HCT116 (cell line): ENCODE data around the gene ELAVL1. TPM values are rescaled to one million over a fixed set of nuclear protein-coding genes. Genes with fewer than 3 reads are reported as not detected.

Experiments used
- ATAC-seq: fragments of 200-7000 bp; cut with Tn5 transposase; 2 replicates; pipeline ENCODE4 v1.9.1; 2020; ENCODE audit warnings: mild to moderate bottlenecking, moderate library complexity
- BruUV-seq: library from RNA; stranded (reverse); fragments of 400-500 nt; replicated peaks from 2 replicates; lab custom pipeline; 2021; lab: Mats Ljungman, UMichigan
- CTCF ChIA-PET: fragments of 300-600 bp; sonication (Branson Sonifier 250); formaldehyde crosslinking; loops from one replicate; lab custom pipeline; 2021; ENCODE audit warnings: antibody characterized with exemption; lab: Charles Lee
- POLR2A ChIA-PET: fragments of 300-600, 350-600 bp; sonication (Branson Sonifier 250); formaldehyde crosslinking; loops from one replicate; lab custom pipeline; 2021; ENCODE audit warnings: antibody characterized with exemption; lab: Charles Lee
- RAD21 ChIA-PET, 2 experiments: fragments of 300-600 bp; sonication (Branson Sonifier 250); formaldehyde crosslinking; loops; one replicate each; lab custom pipeline; 2023; ENCODE audit warnings: low total read pairs in 2 of 2; ENCODE audit not compliant: uncharacterized antibody in 2 of 2, unreplicated experiment in 2 of 2, low non-redundant PET in 1 of 2; lab: Charles Lee
- DNase-seq: peaks from one replicate; pipeline ENCODE4 v3.0.0-alpha.2; 2010; ENCODE audit warnings: low read depth, low spot score
- H2AFZ ChIP-seq: fragments of 200-600 bp; shearing (Covaris generic), sonication (generic); 2 replicates; pipeline ENCODE4 v1.6.1; 2017; ENCODE audit warnings: low read depth, mixed run types, mixed read lengths, antibody characterized with exemption, low read length; ENCODE audit not compliant: poor library complexity, severe bottlenecking
- H3K27ac ChIP-seq: 2 replicates; pipeline ENCODE4 v1.5.1; 2012; ENCODE audit warnings: low read depth, low read length
- H3K27me3 ChIP-seq: fragments of 200-600 bp; sonication (generic); 2 replicates; pipeline ENCODE4 v1.6.1; 2016; ENCODE audit warnings: mixed run types, low read length, mixed read lengths; ENCODE audit not compliant: insufficient read depth
- H3K36me3 ChIP-seq, 2 experiments: fragments of 200-500 bp in 1 of 2; fragments of 200-600 bp in 1 of 2; sonication (Bioruptor generic) in 1 of 2; sonication (generic) in 1 of 2; 2 replicates each; pipeline versions ENCODE4 v1.5.1 to v1.6.1; 2014 to 2016; ENCODE audit warnings: low read length in 2 of 2, inconsistent platforms in 1 of 2, mixed read lengths in 1 of 2, mixed run types in 1 of 2; ENCODE audit not compliant: insufficient read depth in 2 of 2, control insufficient read depth in 1 of 2
- H3K4me1 ChIP-seq, 2 experiments: fragments of 200-600 bp in 1 of 2; sonication (generic) in 1 of 2; 2 replicates each; pipeline versions ENCODE4 v1.5.1 to v1.6.1; 2012 to 2017; ENCODE audit warnings: low read length in 2 of 2, inconsistent platforms in 1 of 2, mild to moderate bottlenecking in 1 of 2, mixed read lengths in 1 of 2, mixed run types in 1 of 2, moderate library complexity in 1 of 2; ENCODE audit not compliant: insufficient read depth in 2 of 2, control insufficient read depth in 1 of 2
- H3K4me2 ChIP-seq: fragments of 200-600 bp; sonication (generic); 2 replicates; pipeline ENCODE4 v1.6.1; 2017; ENCODE audit warnings: mixed run types, low read length, mixed read lengths
- H3K4me3 ChIP-seq, 2 experiments: fragments of 200-600 bp in 1 of 2; sonication (generic) in 1 of 2; replicated peaks in 1 of 2; 2 replicates each; pipeline ENCODE4 v1.5.1; 2011 to 2016; ENCODE audit warnings: low read length in 2 of 2, control low read depth in 1 of 2, low read depth in 1 of 2, mild to moderate bottlenecking in 1 of 2, mixed read lengths in 1 of 2, mixed run types in 1 of 2
- H3K79me2 ChIP-seq: fragments of 200-600 bp; sonication (generic); 2 replicates; pipeline ENCODE4 v1.6.1; 2017; ENCODE audit warnings: mild to moderate bottlenecking, mixed run types, low read length, moderate library complexity, mixed read lengths; ENCODE audit not compliant: insufficient read depth
- H3K9ac ChIP-seq: fragments of 200-600 bp; sonication (generic); 2 replicates; pipeline ENCODE4 v1.6.1; 2016; ENCODE audit warnings: low read length, mixed read lengths
- H3K9me2 ChIP-seq: fragments of 200-600 bp; sonication (generic), shearing (Covaris generic); 2 replicates; pipeline ENCODE4 v1.6.1; 2017; ENCODE audit warnings: mixed run types, mild to moderate bottlenecking, moderate library complexity; ENCODE audit not compliant: insufficient read depth
- H3K9me3 ChIP-seq, 2 experiments: fragments of 200-500 bp in 1 of 2; fragments of 200-600 bp in 1 of 2; sonication (Bioruptor generic) in 1 of 2; sonication (generic) in 1 of 2; 2 replicates each; pipeline ENCODE4 v1.6.1; 2014 to 2017; ENCODE audit warnings: low read length in 2 of 2, mixed read lengths in 2 of 2, inconsistent platforms in 1 of 2, low read depth in 1 of 2, mild to moderate bottlenecking in 1 of 2, mixed run types in 1 of 2, moderate library complexity in 1 of 2; ENCODE audit not compliant: control insufficient read depth in 1 of 2, insufficient read depth in 1 of 2
- H4K20me1 ChIP-seq: fragments of 200-600 bp; sonication (generic), shearing (Covaris generic); 2 replicates; pipeline ENCODE4 v1.6.1; 2017; ENCODE audit warnings: mixed run types, mild to moderate bottlenecking, moderate library complexity; ENCODE audit not compliant: insufficient read depth
- CBX3 ChIP-seq: IDR thresholded peaks from 2 replicates; pipeline ENCODE4 v1.6.1; 2012; ENCODE audit warnings: low read depth
- CEBPB ChIP-seq: IDR thresholded peaks from 2 replicates; pipeline ENCODE4 v1.6.1; 2012; ENCODE audit warnings: low read depth
- EGR1 ChIP-seq: IDR thresholded peaks from 2 replicates; pipeline ENCODE4 v1.6.1; 2012; ENCODE audit warnings: low read depth
- EZH2 ChIP-seq: fragments of 200-600 bp; sonication (generic); IDR thresholded peaks from 2 replicates; pipeline ENCODE4 v1.6.1; 2017; ENCODE audit warnings: antibody characterized with exemption, mixed run types
- EZH2phosphoT487 ChIP-seq: fragments of 200-600 bp; IDR thresholded peaks from 2 replicates; pipeline ENCODE4 v1.6.1; 2018; ENCODE audit warnings: antibody characterized with exemption, borderline replicate concordance
- FOSL1 ChIP-seq: IDR thresholded peaks from 2 replicates; pipeline ENCODE4 v1.6.1; 2012; ENCODE audit warnings: low read depth
- JUND ChIP-seq: IDR thresholded peaks from 2 replicates; pipeline ENCODE4 v1.6.1; 2012
- POLR2A ChIP-seq: IDR thresholded peaks from 2 replicates; pipeline ENCODE4 v1.7.0; 2011; ENCODE audit warnings: borderline replicate concordance; ENCODE audit not compliant: insufficient read depth, insufficient read length; ENCODE audit errors: extremely low read depth
- RAD21 ChIP-seq: IDR thresholded peaks from 2 replicates; pipeline ENCODE4 v1.6.1; 2012; ENCODE audit warnings: low read depth, mild to moderate bottlenecking
- SIN3A ChIP-seq: IDR thresholded peaks from 2 replicates; pipeline ENCODE4 v1.6.1; 2012; ENCODE audit warnings: low read depth
- SP1 ChIP-seq: IDR thresholded peaks from 2 replicates; pipeline ENCODE4 v1.6.1; 2012; ENCODE audit warnings: low read depth
- SRF ChIP-seq: IDR thresholded peaks from 2 replicates; pipeline ENCODE4 v1.6.1; 2012; ENCODE audit warnings: low read depth
- TCF7L2 ChIP-seq: IDR thresholded peaks from 2 replicates; pipeline ENCODE4 v1.7.0; 2011; ENCODE audit warnings: borderline replicate concordance, inconsistent platforms; ENCODE audit not compliant: insufficient read depth, insufficient read length; ENCODE audit errors: extremely low read depth
- ZFX ChIP-seq: fragments of 450-650 bp; IDR thresholded peaks from 2 replicates; pipeline ENCODE4 v1.6.1; 2017
- ZNF274 ChIP-seq: fragments of 200-500 bp; sonication (Bioruptor generic); IDR thresholded peaks from 2 replicates; pipeline ENCODE4 v1.6.1; 2014; ENCODE audit warnings: mild to moderate bottlenecking, low read depth, low read length, inconsistent platforms
- intact Hi-C: fragments of 100-400 bp; cut with micrococcal nuclease; formaldehyde crosslinking; loops from 2 replicates; pipeline ENCODE4 v1.10.0; 2022
- total RNA-seq: library from RNA; stranded (reverse); gene quantifications from one replicate; pipeline ENCODE4 v1.2.1, GENCODE V29; 2021; ENCODE audit not compliant: unreplicated experiment
- TF ChIP-seq, protein P1 (sequence below): IDR thresholded peaks from 2 replicates; pipeline ENCODE4 v1.6.1; 2012
- TF ChIP-seq, protein P2 (sequence below): IDR thresholded peaks from 2 replicates; pipeline ENCODE4 v1.6.1; 2011; ENCODE audit warnings: mild to moderate bottlenecking, low read length, moderate library complexity; ENCODE audit not compliant: insufficient replicate concordance; ENCODE audit errors: extremely low read depth

Gene ELAVL1
- total RNA-seq, 1 experiment from 2014 or later, result 134 TPM

- Histone ChIP-seq H3K9me3 (no peaks in the 10 kb centered on the region), H3K79me2 (no peaks in the 10 kb centered on the region), H3K4me3 (no peak overlapping the region), H4K20me1 (no peaks in the 10 kb centered on the region), H3K4me2 (no peak overlapping the region)
- ATAC-seq, result no peak
- DNase-seq, result no peak
- TF ChIP-seq EZH2phosphoT487 (no peak), FOSL1 (no peak), RAD21 (no peak), ZNF274 (no peak), SP1 (no peak), EZH2 (no peak), TCF7L2 (no peak), CBX3 (no peak), SIN3A (no peak), ZFX (no peak), CEBPB (no peak), SRF (no peak), EGR1 (no peak), POLR2A (no peak), JUND (no peak)
- TF ChIP-seq, protein P1, sequence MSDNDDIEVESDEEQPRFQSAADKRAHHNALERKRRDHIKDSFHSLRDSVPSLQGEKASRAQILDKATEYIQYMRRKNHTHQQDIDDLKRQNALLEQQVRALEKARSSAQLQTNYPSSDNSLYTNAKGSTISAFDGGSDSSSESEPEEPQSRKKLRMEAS, result no peak
- TF ChIP-seq, protein P2, sequence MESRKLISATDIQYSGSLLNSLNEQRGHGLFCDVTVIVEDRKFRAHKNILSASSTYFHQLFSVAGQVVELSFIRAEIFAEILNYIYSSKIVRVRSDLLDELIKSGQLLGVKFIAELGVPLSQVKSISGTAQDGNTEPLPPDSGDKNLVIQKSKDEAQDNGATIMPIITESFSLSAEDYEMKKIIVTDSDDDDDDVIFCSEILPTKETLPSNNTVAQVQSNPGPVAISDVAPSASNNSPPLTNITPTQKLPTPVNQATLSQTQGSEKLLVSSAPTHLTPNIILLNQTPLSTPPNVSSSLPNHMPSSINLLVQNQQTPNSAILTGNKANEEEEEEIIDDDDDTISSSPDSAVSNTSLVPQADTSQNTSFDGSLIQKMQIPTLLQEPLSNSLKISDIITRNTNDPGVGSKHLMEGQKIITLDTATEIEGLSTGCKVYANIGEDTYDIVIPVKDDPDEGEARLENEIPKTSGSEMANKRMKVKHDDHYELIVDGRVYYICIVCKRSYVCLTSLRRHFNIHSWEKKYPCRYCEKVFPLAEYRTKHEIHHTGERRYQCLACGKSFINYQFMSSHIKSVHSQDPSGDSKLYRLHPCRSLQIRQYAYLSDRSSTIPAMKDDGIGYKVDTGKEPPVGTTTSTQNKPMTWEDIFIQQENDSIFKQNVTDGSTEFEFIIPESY, result no peak
- TF ChIP-seq, all 23 proteins: peak for 0
- H2AFZ ChIP-seq, result no peak overlapping the region
- ChIA-PET RAD21 (no interaction called here), POLR2A (no interaction called here), CTCF (no interaction called here)
- no peaks in the 10 kb centered on the region for H3K4me1 ChIP-seq
- no peak overlapping the region for H3K27ac ChIP-seq
- intact Hi-C loops, result no loop called here
- H3K9ac ChIP-seq, result no peak overlapping the region
- no peaks in the 10 kb centered on the region for H3K27me3 ChIP-seq
- no peaks in the 10 kb centered on the region for H3K36me3 ChIP-seq
- no peaks in the 10 kb centered on the region for H3K9me2 ChIP-seq
- no TSS peak for BruUV-seq
Measured at GRCh38 chr19:8022275-8022674, 16.8 kb upstream of the ELAVL1 start.
